Ammon's horn (tissue), 1 donor: ENCODE data around the gene INPP4A.
A peak's percentile ranks its signal among the peaks of the same experiment; 100 is the strongest.

ENCODE experiments used
- DNase-seq: peaks from one replicate; pipeline ENCODE4 v3.0.0-alpha.2; 2016; ENCODE audit warnings: low spot score

The INPP4A gene

DNA sequence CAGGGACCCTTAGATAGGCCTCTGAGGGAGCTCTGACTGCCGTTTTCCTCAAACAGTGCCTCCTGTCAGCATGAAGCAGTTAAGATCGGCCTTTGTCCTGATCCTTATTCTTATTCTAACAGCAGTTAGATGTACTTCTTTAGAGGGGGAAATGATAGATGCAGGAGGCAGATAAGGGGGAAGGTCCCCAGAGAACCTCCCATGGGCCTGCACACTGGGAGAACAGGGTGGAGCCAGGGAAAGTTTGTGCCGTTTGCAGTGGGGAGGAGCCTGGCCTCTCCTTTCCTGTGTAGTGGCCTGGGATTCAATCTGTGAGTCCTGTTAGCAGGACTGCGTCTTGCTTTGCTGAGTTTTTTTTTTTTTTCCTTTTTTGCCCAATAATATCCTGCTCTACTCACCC is 7.9 kb upstream of the INPP4A start:
- no peak for DNase-seq

DNA sequence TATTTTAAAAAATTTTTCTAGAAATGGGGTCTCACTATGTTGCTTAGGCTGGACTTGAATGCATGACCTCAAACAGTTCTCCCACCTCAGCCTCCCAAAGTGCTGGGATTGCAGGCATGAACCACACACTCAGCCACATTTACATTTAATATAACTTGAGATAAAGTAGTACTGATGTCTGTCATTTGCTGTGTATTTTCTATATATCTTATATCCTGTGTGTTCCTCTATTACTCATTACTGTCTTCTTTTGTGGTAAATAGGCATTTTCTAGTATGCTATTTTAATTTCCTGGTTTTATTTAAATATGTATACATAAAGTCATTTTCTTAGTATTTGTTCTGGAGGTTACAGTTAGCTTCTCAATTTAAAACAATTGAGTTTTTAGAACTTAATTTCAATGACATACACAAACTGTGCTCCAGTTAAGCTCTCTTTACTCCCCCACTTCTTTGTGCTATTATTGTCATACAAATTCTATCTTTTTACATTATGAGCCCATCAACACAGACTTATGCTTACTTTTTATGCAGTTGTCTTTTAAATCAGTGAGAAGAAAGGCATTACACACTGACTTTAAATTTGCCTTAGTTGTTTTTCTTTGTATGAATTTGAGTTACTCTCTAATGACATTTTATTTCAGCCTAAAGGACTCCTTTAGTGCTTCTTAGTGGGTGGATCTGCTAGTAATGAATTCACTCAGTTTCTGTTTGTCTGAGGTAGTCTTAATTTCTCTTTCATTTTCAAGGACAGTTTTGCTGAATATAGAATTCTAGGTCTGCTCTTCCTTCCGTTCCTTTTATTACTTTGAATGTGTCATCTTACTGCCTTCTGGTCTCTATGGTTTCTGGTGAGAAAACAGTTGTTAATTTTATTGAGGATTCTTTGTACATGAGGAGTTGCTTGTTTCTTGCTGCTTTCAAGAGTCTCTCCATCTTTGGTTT is 6.2 kb upstream of the INPP4A start:
- DNase-seq = no peak

DNA sequence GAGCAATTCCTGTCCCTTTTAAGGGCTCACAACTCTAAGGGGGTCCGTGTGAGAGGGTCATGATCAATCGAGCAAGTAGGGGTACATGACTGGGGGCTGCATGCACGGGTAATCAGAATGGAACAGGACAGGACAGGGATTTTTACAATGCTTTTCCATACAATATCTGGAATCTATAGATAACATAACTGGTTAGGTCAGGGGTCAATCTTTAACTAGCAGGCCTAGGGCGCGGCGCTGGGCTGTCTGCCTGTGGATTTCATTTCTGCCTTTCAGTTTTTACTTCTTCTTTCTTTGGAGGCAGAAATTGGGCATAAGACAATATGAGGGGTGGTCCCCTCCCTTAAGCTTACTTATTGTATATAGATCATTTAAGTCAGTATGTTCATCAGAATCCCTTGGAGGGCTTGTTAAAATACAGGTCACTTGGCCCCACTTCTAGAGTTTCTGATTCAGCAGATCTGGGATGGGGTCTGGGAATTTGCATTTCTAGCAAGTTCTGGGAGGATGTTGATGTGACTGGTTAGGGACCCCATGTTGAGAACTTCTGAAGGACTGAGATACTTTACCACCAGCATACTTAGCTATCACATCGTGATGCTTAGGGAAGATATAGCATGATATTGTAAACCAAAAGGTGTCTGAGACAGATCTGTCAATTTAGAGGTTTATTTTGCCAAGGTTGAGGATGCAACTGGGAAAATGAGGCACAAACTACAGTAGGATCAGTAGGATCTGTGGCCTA is 2.8 kb upstream of the INPP4A start:
- DNase-seq = no peak

DNA sequence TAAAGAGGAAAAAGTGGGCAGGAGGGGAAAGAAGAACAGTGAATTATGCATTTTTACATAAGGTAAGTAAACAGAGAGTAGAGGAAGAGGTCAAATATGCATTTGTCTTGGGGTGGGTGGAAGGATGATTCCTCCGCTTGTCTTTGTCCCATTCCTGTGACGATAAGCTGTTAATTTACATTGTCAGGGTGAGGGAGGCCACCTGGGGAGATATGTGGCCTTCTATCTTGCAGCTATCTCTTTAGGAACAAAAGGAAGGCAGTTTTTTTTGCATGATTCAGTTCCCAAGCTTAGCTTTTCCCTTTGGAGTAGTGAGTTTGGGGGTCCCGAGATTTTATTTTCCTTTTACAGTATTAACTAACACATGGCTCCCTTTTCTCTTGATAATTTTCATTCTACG is 2.2 kb upstream of the INPP4A start:
- DNase-seq = no peak

DNA sequence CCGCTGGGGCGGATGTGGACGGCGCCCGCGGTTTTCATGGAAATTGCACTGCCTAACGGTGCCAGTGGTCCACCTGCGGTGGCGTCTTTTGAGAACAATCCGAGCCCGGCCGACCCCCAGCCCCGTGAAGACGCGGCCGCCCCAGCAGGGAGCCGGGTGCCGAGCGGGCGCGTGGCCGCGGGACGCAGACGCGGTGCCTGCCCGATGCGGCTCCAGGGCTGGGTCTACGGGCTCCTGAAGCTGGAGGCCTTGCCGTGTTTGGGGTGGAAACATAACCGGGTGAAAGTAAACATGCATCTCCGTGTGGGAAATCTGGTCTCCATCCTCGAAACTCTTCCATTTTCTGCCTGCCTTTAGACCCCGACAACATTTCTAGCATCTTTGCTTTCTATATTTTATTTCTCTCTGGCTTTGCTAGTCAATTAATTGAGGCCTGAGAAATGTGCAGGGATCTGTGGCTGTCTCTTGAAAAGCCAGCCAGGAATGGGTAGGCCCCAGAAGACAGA is 572 bp downstream of the INPP4A start:
- peak; percentile 33 for DNase-seq

DNA sequence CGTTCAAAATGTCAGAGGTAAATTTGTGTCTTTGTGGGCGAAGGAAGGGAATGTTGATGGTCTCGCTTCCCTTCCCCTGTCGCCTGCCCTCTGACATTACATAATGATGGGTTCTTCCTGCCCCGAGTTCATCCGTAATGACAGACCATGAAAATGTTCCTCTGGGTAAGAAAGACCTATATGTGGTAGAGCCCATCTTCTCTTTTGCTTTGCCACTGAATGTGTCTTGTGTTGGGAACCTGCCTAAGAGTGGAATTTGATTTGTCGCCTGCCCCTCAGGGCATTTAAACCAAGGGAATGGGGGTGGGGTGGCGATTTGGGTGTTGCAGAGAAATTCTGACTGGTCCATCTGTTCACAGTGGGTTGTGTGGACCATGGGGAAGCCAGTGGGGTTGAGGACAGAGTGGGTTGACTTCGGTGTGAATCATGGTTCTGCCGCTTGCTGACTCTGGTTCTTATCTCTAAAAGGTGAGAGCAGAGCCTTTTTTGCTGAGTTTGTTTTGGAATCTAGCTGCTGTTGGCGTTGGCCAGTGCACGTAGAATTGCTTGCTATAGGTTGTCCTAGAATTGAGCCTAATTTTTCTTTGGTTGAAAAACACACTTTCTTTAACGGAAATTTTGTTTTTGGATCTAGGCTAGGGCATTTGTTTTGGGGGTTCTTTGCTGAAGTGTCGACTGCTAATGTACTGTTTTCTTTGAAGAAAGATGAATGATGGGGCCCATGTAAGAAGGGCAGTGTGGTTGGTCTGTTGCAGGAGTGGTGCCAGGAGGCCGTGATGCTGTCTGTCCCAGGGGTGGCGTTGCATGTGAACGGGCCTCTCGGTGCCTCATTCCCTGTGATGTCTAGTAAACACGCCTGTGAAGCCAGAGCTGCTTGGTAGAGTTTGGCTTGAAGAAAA is 1.3 kb downstream of the INPP4A start:
- DNase-seq = peak; percentile 22

DNA sequence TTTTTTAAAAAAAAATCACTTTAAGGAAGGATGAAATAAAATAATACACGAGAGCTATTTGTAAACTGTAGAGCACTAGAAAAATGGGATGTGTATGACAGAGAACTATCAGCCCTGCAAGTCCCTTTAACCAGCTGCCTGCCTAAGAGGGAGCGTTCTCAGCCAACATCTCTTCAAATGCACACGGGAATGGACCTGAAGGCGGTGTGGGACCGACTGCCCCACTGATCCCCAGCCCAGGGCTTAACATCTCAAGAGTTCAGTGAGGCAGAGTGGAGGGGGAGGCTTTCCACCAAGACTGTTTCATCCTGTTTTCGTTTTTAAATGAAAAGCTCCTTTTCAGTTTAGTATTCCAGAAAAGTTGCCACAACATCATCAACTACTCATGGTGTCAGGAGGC is 2.2 kb downstream of the INPP4A start:
- no peak for DNase-seq

DNA sequence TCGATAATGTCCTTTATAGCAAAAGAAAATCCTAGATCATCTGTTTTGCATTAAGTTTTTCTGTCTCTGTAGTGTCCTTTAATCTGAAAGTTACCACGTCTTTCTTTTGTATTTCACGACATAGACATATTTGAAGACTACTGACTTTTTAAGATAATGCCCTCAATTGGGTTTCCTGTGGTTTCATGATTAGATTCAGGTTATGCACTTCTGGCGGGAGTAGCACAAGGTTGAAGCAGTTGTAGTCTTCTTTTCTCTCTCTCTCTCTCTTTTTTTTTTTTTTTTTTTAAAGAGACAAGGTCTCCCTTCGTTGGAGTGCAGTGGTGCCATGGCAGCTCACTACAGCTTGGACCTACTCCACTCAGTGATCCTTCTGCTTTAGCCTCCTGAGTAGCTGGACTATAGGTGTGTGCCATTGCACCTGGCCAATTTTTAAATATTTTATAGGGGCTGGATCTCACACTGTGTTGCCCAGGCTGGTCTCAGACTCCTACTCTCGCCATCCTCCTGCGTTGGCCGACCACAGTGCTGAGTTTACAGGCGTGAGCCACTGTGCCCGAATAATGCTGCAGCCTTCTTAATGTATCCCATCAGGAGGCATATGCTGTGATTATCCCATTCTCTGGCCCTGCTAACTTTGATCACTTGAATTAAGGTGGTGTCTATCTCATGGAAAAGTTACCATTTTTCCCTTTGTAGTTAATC is 3.9 kb downstream of the INPP4A start:
- DNase-seq = no peak

DNA sequence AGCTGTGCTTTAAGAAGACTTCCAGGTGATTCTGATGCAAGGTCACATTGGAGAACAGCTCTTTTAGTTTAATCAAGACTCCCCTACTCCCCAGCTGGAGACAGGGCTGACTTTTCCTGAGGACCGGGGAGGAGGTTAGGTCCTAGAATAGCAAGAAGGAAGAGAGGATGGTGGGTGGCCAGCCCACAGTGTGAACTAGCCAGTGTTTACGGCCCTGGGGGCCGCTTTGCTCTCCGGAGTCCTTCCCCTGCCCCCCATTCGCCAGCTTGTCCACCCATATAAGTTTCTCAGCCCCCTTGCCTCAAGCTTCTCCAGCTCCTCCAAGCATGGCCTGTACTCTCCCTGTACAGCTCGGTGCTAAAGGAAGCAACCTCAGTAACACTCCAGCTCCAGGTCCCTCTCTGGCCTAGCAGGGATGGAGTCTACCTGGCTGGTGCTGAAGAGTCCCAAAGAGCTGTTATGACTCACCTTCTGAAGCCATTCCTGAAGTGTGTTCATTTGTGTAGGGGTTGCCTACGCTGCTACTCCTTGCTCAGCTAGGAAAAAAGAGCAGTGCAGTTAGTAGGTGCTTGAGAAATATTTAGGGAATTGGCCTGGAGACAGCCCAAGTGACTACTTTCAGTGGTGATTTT is 7.9 kb downstream of the INPP4A start:
- DNase-seq = no peak

DNA sequence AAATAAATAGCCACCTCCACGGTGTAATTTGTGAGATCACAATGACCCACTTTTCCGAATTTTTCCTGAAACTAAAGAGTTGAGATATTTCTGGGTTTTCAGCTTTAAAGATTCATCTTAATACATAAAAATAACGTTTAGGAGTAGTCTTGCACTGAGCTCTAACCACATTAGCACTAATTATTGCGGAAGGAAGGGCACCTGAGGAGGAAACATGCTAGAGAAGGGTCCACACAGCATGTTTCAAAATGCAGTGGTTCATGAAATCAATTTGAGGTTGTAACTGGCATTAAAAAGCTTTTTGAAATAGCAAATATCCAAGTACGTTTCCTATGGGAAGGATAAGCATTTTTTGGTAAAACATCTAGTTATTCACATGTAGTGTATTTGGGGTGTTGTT is 8.4 kb downstream of the INPP4A start:
- no peak for DNase-seq

DNA sequence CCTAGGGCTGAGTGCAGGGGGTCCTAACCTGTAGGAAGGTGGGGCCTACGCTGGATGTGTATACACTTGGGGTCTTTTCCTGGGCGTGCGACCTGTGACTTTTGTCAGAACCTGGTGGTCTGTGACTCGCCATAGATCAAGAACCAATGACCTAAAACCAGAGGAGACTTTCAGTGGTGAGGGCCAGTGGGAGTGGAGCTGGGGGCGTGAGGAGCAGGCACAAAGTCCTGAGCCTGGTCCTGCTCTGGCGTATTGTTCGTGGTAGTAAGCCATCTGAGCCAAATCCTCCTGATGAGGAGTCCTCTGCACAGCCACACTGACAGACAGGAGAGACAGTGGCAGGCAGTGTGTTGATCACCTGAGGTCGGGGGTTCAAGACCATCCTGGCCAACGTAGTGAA is 8.9 kb downstream of the INPP4A start:
- no peak for DNase-seq

DNA sequence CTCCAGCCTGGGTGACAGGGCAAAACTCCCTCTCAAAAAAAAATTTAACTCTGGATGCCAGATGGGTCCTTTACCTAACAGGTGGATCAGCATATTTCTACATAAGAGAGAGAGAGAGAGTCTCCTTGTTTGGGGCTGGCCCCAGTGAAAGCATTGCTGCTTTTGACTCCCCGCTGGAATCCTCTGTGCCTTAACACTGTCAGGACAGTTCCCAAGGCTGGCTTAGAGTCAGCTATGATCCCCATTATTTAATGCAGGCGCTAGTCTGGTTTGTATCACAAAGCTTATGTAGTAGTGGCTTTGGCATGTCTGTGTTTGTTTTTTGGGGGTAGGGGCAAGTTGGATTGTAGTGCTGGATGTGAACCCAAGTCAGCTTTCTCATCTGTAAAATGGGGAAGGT is 9.4 kb downstream of the INPP4A start:
- no peak for DNase-seq

DNA sequence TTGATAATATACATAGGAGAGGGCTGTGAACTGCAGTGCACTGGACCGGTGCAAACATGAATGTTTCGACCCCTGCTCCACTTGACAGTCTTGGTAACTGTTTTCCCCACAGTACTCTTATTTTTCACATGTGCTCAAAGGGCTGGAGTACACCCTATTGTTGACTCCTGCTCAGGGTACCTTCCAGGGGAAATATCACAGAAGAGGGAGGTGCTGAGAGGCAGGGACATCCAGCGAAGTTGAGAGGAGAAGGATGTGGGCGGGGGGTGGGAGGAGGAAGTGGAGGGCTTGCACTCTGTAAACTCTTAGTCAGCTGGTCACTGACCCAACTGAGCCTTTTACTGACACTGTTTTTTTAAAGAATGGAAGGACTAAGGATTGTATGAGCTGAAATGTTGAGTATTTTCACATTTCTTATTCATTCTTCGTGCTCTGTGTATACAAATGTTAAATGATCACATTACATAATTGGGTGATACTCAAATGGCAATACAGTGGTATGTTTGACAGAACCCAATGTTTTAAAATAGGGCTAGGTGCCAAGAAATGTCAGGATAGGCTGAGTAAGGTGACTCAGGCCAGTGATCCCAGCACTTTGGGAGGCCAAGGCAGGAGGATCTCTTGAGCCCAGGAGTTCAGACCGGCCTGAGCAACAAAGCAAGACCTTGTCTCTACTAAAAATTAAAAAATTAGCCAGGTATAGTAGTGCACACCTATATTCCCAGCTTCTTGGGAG is 10.0 kb downstream of the INPP4A start:
- DNase-seq = peak; percentile 48

DNA sequence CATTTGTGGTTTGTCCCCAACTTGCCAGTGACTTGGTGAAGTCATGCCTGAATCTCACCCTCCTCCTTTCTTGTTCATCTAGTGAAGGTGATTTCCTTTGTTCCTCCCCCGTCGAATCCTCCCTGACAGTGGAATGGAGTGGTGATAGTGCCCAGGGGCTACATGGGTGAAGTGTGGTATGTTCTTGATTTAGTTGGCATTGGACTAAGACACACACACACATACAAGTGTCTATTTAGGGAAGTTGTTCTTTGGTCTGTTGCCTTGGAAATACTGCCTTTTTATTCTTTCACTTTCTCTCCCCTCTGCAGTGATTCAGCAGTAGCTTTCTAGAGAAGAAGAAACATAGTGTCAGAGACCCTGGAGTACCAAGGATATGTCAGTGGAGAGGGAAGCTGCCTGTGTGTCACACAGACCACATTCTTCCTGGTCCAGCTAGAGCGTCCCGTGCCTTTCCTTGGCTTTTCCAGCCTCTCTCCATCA is 10.9 kb downstream of the INPP4A start:
- DNase-seq = no peak

DNA sequence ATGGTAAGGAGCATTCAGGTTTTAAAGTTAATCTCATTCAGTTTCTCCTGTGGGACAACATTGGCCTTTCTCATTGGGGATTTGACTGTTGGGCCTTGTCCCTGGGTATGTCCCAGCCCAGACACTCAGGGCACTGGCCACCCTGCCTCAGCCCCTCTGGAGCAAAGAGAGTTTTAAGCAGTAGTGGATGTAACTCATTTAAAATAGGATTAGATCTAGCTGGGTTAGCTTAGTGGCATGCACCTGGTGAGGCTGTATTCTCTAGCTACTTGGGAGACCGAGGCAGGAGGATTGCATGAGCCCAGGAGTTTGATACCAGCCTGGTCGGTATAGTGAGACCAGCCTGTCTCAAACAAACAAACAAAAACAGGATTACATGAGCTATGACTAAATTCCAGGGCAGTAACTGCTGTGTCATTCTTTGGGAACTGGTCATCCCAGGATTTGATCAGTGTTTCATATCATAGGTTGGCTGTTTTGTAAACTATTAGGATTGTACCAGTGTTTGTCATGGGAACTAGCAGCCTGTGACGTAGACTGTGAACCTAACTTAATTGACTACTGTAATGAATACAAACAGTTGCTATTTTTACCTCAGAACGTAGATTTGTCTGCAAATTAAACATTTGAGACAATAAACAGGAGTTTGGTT is 12.5 kb downstream of the INPP4A start:
- no peak for DNase-seq

DNA sequence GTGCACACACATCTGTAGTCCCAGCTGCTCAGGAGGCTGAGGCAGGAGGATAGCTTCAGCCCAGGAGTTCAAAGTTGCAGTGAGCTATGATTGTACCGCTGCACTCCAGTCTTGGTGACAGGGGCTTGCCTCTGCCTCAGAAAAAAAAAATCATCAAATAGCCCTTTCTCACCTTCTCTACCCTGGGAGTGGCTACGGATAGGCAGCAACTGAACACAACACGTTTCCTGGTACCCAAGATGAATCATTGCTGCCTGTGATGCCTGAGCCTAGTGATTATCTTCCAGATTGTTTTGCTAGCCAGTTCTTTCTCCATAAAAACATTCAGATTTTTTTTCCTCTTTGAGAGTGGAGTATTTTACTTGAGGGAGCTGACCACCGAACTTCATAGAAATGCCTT is 13.5 kb downstream of the INPP4A start:
- DNase-seq = no peak

DNA sequence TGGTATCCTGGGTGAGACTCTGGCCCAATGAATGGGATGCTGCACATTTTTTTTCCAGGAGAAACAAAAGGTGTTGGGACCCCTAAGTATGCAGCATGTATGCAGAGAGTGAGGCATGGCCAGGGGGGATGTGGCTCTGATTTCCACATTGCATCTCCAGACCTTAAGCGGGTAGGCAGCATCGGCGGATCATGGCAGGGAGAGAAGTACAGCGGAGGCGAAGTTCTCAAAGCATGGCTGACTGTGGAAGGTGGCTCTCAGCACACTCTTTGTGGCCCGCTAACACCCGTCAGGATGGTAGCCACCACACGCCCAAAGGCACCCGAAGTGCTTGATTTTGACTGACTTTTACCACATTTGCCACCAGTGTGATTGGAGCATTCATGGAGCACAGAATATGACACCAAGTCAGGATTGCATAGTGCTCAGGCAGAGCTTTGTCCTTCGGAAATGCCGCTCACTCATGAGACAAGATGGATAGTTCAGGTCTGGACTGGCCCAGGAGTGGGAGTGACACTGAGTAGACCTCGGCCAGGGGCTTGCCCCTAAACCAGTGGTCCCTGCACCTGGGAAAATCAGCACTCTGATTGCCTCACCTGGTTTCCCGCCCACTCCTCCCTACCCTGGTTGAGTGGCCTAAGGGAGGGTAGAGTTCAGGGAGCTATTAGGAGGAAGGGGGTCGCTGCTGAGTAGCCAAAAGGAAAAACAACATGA is 14.2 kb downstream of the INPP4A start:
- DNase-seq = no peak

DNA sequence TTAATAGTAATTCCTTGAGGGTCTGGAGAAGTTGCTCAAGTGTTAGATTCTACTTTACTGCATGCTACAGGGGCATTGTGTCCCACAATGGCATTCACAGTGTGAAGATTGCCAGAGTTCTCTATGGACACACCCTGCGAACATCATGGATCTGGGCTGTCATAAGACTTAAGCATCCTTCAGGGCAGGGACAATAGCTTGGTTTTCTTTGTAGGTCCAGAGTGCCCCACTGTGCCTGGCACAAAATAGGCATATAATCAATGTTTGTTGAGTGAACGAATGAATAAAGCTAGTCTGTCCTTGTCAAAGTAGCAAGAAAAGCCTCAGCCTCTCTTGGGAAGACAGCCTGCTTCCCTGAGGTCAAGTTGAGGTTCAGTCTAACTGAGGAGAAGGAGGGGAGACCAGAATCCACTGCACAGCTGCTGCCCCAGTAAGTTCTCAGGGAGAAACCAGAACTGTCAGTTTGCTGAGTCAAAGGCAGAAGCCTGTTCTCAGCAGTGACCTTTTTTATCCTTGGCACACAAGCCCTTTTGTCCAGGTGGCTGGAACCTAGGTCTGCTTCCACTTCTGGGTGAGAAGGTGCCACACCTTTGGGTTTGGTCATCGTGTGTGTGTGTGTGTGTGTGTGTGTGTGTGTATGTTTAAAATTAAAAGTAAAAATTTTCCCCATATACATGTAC is 15.0 kb downstream of the INPP4A start:
- DNase-seq = no peak
